Measurements from ENCODE around the gene AAMDC. TPM values are rescaled to one million over a fixed set of nuclear protein-coding genes. Genes with fewer than 3 reads are reported as not detected.
"Not testable (repeated sequence)": the region's sequence is repeated elsewhere in the genome, so short reads cannot be mapped to it uniquely, and the experiment has no call there.

The AAMDC gene
- total RNA-seq, 1 experiment from 2014 or later = 19.7 TPM

DNA sequence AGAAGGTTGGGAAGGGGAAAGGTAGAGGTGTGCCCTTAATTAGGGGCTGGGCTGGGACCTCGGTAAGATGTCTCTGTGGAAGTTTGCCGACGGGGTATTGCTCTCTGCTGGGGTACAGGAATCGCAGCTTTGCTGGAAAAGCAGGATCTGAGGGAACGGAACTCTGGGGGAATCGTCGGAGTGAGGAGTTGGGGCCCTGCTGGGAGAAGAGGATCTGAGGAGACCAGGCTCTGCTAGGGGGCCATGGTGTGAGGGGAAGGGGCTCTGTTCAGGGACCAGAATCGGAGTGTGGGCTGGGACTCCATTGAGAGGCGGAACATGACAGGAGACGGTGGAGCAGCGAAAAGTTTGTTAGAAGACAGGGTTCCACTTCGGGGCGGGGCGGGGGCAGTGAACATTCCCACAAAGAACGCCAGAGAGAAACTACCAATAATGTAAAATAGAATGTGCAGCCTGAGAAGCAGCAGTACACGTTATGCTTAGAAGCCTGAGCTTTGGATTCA, 456 bp downstream of the AAMDC start:
- no peak for DNase-seq (ENCODE audit: low spot score)

DNA sequence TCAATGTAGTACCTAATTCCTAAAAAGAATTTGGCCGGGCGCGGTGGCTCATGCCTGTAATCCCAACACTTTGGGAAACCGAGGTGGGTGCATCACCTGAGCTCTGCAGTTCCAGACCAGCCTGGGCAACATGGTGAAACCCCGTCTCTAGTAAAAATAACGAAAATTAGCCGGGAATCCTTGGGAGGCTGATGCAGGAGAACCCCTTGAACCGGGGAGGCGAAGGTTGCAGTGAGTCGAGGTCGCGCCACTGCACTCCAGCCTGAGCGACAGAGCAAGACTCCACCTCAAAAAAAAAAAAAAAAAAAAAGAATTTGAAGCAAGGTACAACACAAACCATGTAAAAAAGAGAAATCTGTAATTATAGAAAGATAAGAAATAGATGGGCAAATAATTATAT, 1.2 kb downstream of the AAMDC start:
- not testable (repeated sequence) for DNase-seq (ENCODE audit: low spot score)

DNA sequence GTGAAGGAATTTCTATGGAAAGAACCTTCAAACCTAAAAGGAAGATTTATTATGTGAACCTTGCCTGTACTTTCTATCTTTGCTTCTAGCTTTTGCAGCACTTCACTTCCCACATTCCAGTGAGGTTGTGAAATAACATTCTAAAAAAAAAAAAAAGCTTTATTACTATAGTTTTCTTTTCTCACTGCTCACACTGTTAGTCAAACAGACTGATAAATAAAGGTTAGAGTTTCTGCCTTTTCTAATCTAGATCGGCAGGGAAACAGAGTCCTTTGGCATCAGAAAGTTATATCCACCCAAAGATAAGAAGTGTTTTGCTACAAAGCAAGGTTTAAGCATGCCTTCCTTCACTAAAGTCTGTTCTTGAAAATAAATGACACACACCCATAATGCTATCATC, 2.8 kb downstream of the AAMDC start:
- no peak for DNase-seq (ENCODE audit: low spot score)

DNA sequence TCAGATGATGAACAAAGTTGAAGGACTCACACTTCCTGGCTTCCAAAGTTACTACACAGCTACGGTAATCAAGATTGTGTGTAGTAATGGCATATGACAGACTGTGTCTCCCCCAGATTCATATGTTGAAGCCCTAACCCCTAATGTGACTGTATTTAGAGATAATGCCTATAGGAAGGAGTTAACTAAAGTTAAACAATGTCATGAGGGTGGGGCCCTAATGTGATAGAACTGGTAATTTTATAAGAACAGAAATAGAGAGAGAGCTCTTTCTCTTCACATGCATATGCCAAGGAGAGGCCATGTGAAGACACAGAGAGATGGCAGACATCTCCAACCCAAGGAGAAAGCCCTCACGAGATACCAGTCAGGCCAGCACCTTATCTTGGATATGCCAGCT, 8.0 kb downstream of the AAMDC start:
- DNase-seq (ENCODE audit: low spot score) = no peak

DNA sequence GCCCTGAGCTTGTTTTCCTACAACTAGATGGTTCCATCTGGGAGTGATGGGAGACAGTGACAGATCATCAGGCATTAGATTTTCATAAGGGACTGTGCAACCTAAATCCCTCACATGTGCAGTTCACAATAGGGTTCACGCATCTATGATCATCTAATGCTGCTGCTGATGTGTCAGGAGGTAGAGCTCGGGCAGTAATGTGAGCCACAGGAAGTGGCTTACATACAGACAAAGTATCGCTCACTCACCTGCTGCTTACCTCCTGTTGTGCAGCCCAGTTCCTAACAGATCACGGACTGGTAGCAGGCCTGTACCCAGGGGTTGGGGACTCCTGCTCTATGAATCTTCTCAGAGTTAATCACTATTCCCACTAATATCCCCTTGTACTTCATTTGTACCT, 12.4 kb downstream of the AAMDC start:
- DNase-seq (ENCODE audit: low spot score) = no peak

DNA sequence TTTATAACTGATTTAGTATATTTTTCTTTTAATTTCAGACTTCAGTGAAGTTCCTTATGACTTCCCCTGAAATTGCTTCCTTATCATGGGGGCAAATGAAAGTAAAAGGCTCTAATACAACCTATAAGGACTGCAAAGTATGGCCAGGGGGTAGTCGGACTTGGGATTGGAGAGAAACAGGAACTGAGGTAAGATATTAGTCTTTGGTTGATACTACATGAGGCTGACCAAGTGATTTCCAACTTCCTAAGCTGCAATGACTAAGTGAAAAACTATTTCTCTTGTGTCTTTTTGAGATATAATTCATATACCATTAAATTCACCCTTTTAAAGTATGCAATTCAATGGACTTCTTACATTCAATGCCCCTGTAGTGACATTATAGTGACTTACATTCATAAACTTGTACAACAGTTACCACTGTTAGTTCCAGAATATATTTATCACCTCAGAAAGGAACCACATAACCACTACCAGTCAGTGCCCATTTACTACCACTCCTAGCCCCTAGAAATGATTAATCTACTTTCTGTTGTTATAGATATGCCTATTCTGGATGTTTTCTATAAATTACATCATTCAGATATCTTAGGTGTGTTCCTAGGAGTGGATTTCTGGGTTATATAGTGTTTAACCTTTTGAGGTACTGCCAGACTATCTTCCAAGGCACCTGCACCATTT, 21.6 kb downstream of the AAMDC start:
- DNase-seq (ENCODE audit: low spot score) = no peak

DNA sequence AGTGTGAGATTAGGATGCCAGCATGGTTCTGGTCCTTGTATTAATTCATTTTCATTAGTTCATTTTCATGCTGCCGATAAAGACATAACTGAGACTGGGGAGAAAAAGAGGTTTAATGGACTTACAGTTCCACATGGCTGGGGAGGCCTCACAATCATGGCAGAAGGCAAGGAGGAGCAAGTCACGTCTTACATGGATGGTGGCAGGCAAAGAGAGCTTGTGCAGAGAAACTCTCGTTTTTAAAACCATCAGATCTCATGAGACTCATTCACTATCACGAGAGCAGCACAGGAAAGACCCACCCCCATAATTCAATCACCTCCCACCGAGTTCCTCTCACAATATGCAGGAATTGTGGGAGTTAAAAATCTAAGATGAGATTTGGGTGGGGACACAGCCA, 22.8 kb downstream of the AAMDC start:
- not testable (repeated sequence) for DNase-seq (ENCODE audit: low spot score)

DNA sequence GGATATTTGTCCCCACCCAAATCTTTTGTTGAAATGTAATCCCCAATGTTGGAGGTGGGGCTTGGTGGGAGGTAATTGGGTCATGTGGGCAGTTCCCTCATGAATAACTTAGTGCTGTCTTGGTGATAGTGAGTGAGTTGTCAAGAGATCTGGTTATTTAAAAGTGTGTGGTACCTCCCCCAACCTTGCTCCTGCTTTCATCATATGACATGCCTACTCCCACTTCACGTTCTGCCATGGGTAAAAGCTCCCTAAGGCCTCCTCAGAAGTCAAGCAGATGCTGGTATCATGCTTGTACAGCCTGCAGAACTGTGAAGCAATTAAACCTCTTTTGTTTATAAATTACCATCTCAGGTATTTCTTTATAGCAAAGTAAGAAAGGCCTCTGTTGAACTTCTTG, 30.6 kb downstream of the AAMDC start:
- no peak for DNase-seq (ENCODE audit: low spot score)

DNA sequence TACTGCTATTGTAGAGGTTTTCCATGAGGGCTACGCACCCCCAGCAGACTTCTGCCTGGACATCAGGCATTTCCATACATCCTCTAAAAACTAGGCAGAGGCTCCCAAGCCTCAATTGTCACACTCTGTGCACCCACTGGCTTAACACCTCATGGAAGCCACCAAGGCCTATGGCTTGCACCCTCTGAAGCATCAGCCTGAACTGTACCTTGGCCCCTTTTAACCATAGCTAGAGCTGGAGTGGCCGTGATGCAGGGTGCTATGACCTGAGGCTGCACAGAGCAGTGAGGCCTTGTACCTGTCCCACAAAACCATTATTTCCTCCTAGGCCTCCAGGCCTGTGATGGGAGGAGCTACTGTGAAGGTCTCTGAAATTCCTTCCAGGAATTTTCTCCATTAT, 33.9 kb downstream of the AAMDC start:
- no peak for DNase-seq (ENCODE audit: low spot score)

DNA sequence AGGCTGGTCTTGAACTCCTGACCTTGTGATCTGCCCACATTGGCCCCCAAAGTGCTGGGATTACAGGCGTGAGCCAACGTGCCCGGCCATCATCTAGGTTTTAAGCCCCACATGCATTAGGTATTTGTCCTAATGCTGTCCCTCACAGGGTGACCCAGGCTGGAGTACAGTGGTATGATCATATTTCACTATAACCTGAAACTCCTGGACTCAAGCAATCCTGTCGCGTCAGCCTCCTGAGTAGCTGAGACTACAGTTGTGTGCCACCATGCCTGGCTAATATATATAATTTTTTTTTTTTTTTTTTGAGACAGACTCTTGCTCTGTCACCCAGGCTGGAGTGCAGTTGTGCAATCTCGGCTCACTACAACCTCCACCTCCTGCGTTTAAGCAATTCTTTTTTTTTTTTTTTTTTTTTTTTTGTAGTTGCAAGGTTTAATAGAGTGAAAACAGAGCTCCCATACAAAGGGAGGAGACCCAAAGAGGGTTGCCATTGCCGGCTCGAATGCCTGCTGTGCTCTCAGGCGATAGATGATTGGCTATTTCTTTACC, 37.0 kb downstream of the AAMDC start:
- DNase-seq (ENCODE audit: low spot score) = not testable (repeated sequence)

DNA sequence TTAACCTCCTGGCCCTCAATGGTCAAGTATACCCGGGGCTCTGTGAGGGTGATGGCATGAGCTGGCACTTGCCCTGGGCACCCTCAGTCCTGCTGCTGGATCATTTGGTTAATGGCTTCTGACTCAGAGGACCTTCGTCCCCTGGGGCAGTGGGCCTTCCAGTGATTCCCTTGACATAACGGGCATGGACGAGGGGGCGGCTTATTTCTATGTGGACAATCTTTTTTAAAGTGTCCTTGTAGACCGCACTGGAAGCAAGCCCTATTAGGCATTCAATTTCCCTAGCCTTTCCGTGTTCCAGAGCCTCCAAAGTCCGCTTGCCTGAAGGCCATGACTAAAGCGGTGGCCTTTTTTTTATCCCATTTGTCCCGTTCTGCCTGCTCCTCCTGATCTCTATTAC, 40.5 kb downstream of the AAMDC start:
- not testable (repeated sequence) for DNase-seq (ENCODE audit: low spot score)

DNA sequence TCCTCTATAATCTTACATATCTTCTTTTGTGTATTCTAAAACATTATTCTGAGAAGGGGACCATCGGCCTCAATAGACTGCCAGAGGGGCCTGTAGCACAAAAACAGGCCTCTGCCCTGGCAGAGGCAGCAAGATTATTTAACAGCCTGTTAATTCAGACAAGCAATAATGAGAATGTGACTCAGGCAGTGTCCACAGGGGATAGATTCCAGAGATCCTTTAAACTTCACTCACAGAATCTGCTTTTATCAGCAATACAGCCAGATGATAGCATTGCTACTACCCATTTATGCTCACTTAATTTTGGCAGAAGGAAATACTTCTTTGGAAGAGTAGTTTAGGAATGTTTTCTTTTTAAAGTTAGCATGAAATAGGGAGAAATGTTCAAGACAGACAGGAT, 44.9 kb downstream of the AAMDC start:
- DNase-seq (ENCODE audit: low spot score) = no peak

DNA sequence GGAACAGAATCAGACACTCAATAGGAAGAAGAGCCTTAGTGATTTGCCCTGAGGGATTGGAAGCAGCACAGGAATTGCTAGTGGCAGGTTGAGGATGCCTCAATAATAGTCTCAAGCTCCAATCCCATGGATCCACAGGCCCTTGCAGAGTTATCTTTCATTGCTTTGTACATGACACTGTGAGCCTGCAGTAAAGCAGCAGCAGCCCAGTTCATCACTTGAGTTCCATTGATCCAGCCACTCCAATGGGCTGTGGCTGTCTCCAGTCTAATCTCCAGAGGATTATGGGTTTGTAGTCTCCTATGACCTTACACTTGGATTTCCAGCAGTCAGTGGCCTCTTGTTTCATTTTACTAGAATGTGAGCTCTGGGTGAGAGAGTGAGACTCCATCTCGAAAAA, 45.4 kb downstream of the AAMDC start:
- DNase-seq (ENCODE audit: low spot score) = no peak

DNA sequence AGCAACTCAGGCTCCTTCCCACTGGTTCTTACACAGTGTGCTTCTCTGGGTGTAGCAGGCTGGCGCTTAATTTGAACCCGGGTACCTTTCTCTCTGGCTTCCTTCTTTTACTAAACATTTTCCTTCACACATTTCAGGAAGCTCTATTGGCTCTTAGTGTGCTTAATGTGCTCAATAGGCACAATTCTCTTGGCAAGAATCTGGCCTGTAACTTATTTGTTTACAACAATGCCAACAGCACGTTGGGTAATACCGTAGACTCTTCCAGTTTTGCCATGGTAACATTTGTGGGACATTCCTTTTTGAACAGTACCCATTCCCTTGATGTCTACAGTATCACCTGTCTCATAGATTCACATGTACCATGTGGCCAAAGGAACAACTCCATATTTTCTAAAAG, 47.8 kb downstream of the AAMDC start:
- DNase-seq (ENCODE audit: low spot score) = no peak

DNA sequence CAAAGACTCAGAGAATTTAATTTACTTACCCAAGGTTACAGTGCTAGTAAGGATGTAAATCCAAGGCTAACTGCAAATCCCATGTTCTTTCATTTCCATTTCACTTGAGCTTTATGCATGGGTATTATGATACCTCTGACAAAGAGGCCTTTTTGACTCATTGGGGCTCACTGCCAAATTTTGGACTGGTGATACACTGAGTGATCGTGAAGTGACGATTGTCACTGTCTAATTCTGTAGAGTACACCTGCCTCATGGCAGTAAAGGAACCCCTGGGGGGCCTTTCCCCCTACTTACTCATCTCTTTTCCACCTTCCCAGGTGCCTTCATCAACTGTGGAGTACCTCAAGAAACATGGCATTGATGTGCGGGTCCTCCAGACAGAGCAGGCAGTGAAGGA, 50.9 kb downstream of the AAMDC start:
- no peak for DNase-seq (ENCODE audit: low spot score)

DNA sequence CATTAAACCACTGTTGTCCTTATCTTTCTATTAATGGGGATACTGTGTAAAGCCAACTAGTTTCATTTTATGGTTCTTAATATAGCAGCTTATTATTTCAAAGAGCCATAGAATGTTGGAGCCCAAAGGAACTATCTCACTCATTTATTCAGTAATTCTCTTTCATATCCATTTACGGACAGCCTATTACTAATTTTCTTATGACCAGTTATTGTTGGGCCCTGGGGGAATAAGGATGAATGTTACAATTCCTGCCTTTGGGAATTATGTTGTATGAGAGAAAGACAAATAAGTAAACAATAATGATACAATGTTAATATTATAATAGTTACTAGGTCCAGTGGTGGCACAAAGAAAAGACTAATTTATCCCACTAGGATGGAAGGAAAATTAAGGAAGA, 52.4 kb downstream of the AAMDC start:
- DNase-seq (ENCODE audit: low spot score) = no peak

DNA sequence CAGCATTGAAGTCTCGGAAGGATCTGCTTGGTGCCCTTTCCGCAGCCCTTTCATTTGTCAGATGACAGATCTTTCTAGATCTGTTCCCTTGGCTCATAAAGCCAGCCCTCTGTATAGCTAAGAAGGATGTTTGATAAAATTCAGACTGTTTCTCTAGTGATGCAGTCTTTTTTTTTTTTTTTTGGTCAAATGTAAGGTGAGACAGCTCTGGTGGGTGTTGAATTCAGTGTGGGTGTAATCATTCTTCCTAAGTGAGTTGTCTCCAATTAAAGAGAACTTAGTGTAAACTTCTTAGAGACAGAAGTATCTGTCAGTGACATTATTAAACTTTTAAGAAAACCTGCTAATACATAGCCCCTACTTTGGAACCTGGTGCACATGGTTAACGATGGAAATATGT, 53.3 kb downstream of the AAMDC start:
- no peak for DNase-seq (ENCODE audit: low spot score)

DNA sequence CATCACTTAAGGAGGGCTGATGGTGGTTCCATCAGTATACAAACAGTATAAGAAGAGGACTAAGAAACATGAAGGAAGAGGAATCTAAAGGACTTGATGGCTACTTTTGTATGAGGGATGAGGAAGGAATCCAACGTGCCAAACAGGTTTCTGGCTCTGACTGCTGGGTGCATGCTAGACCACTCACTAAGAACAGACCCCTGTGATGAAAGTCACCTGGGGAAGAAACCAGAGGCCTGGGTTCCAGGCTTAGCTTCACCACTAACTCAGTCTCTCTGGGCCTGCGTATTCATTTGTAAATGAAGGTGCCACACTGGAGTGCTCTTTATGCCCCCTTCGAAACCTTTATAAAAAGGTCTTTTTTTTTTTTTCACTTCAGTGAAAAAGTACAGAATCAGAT, 55.1 kb downstream of the AAMDC start:
- no peak for DNase-seq (ENCODE audit: low spot score)

DNA sequence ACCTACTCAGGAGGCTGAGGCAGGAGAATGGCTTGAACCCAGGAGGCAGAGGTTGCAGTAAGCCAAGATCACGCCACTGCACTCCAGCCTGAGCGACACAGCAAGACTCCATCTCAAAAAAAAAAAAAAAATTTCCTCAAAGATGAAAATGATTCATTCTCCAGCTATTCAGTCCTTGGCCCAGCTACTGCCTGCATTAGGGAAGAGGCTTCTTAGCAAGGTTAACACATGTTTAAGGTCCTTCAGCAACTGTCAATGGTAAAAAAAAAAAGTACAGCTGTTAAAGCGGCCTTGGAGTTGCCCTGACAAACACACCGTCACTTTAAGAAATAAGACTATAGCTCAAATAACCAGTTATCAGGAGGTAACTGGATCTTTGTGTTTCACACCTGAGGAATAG, 57.3 kb downstream of the AAMDC start:
- not testable (repeated sequence) for DNase-seq (ENCODE audit: low spot score)

DNA sequence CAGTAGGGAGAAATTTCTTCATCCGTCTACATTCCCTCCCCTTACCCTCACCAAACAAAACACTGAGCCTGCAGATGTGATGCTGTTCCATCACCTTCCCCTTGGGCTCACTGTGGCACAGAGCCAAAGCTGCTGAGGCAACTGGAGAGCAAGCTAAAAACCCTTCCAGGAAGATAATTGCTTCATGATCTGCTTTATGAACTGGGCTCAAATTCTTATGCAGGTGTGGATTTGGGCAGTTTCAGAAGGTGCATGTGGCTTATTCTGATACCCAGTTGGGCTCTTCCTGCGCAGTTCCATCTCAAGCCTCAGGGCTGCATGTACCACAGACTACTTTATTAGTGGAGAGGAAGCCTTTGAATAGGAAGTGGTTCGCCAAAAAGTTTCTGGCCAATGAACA, 58.3 kb downstream of the AAMDC start:
- DNase-seq (ENCODE audit: low spot score) = no peak

DNA sequence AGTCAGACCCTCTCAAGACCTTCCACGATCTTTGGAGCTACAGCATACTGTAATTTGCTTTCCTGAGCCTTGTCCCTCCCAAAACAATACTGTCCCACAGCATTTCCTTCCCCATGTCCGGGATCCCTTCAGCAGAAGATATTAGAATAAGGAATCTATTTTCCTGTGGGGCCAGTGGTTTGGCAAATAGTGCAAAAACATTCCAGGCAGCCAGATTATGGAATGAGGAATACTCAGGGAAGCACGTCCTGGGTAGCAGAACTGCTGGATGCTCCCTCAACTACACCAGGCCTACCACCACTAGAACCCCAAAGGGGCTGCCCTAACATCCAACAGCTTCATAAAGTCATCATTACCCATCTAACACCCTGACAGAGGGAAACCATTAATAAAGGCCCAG, 61.5 kb downstream of the AAMDC start:
- no peak for DNase-seq (ENCODE audit: low spot score)

DNA sequence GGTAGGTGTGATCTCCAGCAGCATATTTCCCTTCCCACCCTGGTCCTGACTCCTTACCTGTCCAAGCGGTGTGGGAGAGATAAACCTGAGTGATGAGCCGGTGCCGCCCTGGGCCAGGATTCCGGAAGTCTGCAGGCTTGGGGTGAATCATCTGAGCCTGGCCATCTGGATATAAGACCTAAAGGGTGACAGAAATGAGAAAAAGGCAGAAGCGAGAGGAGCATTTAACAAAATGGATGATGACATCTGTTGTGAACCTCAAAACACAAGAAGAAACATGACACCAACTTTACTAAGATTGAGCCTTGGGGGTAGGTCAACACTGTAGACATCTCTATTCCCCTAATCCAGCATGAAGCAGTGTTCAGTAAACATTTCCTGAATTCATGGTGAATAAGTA, 62.8 kb downstream of the AAMDC start:
- DNase-seq (ENCODE audit: low spot score) = no peak

DNA sequence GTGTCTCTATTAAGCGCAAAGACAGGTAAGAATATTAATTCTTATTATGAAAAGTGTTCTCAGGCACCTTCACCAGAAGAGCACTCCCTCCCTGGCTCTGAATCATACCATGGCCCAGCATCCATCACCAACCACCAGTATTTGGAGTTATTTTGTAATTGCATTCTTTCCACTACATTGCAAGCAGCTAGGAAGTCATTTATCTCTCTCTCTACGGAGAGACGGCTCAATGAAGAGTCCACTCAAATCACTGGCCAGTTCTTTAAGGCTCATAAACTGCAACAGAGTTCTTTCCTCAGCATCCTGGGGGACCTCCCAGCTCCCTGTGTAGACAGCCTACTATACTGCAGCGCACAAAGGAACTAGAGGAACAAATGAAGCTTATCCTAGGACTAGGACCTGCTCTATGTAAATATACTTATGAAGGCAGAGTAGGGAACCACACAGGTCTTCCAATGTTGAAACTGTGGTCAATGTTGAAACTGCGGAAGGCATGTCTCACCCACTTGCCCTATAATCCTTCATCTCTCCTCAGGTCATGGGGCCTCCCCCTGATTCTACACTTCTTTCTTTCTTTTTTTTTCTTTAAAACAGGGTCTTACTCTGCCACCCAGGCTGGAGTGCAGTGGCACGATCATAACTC, 63.4 kb downstream of the AAMDC start:
- DNase-seq (ENCODE audit: low spot score) = no peak

DNA sequence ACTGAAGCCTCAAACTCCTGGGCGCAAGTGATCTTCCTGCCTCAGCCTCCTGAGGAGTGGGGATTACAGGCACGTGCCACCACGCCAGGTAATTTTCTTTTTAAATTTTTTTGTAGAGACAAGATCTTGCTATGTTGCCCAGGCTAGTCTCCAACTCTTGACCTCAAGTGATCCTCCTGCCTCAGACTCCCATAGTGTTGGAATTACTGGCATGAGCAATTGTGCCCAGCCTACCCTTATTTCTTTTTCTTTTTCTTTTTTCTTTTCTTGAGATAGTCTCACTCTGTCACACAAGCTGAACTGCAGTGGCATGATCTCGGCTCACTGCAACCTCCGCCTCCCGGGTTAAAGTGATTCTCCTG, 63.9 kb downstream of the AAMDC start:
- DNase-seq (ENCODE audit: low spot score) = no peak
